GM21360 (cell line): Measurements from ENCODE around the gene CDH26.

ENCODE experiments used
- ATAC-seq: cut with Tn5 transposase; IDR thresholded peaks from one replicate; pipeline ENCODE4 v1.9.1; 2021; ENCODE audit warnings: mild to moderate bottlenecking, moderate library complexity; ENCODE audit not compliant: unreplicated experiment

CDH26 gene

GRCh38 chr20:59958123-59958522 lies at the start of gene CDH26:
CDH26 (plus strand) TSS chr20:59958423; CDS start chr20:59958727, 304 bp downstream.
- no peak for ATAC-seq

DNA sequence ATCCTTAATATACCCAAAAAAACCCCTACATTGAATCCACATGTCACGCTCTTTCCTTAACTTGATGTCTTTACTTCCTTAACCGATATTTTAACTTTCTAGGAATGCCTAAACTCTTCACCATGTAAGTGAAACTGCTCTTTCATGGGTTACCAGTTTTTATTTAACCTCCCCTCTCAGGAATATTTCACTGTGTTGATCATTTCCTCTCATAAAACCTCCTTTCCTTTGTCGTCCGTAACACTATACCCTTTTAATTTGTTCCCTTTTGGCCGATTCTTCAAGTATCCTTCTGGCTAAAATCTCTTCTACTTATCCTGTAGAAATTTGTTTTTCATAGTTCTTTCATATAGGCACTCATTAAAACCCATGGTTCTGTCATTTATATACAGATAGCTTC lies 49.4 kb upstream of the CDH26 start:
- ATAC-seq, result no peak

GRCh38 chr20:59911041-59911440 lies 47.2 kb upstream of the CDH26 start:
- ATAC-seq, result no peak

GRCh38 chr20:59912609-59913008 lies 45.6 kb upstream of the CDH26 start:
- no peak for ATAC-seq

DNA sequence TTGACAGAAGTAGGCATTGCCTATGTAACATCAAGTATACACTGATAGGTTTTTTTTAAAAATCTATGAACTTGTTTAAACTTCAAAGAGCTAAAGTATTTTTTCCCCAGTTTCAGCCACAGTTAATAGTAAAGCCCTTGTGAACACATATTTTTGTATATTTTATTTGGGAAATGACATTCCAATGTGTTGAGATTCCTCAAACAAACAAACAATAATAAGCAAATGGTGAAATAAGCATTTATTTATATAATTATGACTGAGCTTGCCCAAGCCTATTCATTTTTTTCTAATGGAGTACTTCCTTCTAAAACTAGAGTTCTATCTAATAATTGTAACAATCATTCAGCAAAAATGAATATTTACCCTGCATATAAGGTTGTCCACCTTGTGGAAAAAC lies 37.3 kb upstream of the CDH26 start:
- ATAC-seq, result no peak

DNA sequence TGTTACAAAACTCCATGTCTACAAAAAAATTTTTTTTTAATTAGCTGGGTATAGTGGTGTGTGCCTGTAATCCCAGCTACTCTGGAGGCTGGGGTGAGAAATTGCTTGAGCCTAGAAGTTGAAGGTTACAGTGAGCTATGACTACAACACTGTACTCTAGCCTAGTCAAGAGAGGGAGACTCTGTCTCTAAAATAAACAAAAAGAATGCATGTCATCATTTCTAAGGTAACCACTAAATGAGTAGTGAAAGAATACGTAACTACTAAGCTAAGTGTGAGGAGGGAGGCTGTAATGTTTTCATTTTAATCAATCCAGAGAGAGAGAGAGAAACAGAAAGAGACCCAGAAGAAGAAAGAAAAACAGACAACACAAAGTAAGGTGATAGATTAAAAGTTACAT lies 34.7 kb upstream of the CDH26 start:
- ATAC-seq, result no peak

GRCh38 chr20:59925359-59925758 lies 32.9 kb upstream of the CDH26 start:
- ATAC-seq, result no peak

DNA sequence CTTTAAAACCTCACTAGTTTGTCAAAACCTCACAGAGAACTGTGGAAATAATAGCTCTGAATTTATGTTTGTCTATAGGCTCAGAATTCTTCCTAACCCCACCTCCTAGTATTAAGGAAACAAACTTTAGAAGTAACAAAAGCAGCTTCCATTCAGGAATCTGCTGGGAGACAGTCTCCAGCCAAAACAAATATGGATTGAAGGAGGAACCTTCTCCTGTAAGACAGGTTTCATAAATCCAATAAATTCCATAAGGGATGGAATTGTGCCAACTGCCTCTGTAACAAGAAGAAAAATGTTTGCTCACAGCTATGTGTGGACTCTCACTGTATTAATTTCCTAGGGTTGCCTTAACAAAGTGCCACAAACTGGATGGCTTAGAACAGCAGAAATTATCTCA lies 32.3 kb upstream of the CDH26 start:
- no peak for ATAC-seq

DNA sequence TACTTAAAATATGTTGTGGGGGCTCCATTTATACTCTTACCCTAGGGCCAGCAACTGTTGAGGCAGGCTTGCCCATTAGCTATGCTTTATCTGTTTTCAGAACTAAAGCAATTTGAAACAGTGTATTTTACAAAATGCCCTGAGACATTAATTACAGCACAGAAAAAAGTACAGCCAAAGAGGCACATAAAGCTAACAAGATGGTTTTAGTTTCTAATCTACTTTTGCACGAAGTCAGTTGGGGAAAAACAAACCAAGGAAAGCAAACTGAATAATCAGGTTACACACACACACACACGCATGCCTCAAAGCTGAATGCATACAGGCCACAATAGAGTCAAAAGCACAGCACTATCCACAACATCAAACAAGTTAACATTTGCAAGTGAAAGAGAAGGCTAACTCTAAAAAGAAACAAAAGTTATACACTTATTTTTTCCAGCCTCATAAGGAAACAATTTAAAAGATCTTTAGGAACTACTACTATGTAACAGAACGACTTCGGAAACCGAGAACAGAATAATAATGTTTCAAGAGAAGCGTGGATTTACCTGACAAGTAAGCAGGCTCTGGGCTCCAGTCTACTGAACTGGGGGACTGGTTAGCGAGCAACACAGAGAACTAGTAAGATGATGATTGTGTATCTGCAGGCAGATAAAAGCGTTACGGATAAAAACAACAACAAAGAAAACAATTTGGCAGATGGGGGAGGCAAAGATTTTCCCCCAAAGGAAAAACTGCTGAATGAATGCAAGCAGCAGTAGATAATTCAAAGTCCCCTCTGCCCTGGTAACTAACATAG lies 26.5 kb upstream of the CDH26 start:
- ATAC-seq, result no peak

DNA sequence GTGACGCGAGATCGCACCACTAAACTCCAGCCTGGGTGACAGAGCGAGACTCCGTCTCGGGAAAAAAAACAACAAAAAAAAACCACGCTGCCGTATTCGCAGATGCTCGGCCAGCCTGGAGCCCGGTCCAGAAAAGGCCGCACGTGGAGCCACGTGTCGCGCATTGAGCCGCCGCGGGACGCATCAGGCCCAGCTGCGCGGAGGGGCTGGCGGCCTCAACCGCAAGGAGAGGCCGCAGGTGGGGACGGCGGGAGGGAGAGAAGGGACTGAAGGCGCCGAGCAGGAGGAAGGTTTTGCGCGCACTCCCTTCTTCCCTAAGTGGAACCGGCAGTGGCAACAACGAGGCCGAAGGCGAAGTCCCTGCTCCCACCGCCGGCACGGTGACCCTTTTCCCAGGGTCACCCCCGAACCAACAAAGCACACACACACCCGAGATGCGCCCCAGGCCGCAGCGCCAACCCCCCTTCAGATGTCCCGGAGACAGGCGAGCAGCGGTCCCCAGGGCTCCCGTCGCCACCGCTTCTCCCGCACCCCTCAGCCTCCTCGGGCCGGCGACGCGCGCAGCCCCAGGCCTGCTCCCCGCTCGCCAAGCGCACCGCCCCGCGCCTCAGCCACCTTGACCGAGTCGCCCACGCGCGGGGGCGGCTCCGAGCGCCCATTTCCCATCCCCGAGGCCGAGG lies 25.5 kb upstream of the CDH26 start:
- ATAC-seq, result no peak

DNA sequence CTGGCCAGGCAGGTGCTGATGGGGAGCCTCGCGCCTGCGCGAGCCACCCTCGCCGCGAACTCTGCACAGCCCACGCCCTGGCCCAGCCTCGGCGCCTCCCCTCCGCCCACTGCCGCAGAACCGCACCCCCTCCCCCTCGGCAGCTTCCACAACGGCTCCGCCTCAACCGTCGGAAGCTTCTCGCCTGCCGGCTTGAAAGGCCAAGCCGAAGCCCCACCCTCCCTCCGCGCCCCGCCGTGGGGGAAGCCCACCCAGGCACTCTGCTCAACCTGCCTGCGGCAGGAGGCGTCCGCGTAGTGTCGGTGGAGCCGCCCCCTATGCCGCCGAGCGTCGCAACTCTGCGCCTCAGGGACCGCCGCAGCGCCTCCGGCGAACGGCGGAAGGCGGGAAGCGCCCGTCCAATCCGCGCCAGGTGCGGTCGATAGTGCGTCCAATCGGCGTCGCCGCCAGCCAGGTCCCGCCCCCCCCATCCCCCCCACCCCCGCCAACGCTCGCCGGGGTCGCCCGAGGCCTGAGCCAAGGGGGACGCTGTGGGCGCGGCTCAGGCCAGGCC lies 24.9 kb upstream of the CDH26 start, which contains the start of gene SYCP2:
Gene SYCP2, minus strand, starts transcription at position 342 of the 553 bp plus-strand sequence. CDS start 11,224 bp downstream, outside the sequence.
- no peak for ATAC-seq

GRCh38 chr20:59933849-59934585 lies 24.2 kb upstream of the CDH26 start:
- ATAC-seq, result peak; percentile 91

- no peak for ATAC-seq
Observed at GRCh38 chr20:59935457-59936185, 22.6 kb upstream of the CDH26 start.

GRCh38 chr20:59936409-59936808 lies 21.8 kb upstream of the CDH26 start:
- no peak for ATAC-seq

DNA sequence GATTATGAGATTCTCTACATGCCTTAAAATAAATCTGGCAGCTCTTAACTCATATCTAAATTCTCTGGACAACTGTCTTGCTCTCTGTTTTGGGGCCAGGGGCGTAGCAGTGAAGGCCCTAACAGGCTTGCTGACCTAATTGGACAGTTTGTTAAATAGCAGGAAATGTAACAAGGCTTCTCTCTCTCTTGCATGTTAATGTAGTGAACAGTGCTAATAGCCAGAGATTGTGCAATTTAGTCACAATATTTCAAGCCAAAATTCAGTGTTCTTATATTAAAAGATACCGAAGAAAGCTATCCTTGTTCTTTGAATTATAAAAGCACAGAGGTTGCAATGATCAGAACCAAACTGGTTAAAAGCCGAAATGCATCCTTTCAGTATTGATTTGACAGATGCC lies 21.1 kb upstream of the CDH26 start:
- no peak for ATAC-seq

DNA sequence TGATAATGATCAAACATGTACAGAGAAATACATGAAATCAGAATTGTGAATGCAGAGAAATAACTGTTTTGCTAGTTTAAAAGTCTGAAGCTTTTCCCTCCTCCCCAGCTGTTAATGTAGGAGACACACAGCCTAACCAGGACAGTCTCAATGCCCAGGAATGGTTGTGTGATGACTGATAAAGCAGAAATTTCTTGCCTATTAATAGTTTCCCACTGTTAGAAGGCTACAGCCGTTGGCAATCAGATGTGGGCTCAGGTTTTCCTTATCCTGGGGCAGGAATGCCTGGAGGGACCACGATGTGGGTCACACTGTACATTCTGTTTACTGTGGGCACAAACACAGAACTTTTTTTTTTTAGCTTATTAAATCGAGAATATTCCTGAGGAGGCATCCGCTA lies 20.0 kb upstream of the CDH26 start:
- no peak for ATAC-seq

GRCh38 chr20:59938696-59939051 lies 19.5 kb upstream of the CDH26 start:
- no peak for ATAC-seq

DNA sequence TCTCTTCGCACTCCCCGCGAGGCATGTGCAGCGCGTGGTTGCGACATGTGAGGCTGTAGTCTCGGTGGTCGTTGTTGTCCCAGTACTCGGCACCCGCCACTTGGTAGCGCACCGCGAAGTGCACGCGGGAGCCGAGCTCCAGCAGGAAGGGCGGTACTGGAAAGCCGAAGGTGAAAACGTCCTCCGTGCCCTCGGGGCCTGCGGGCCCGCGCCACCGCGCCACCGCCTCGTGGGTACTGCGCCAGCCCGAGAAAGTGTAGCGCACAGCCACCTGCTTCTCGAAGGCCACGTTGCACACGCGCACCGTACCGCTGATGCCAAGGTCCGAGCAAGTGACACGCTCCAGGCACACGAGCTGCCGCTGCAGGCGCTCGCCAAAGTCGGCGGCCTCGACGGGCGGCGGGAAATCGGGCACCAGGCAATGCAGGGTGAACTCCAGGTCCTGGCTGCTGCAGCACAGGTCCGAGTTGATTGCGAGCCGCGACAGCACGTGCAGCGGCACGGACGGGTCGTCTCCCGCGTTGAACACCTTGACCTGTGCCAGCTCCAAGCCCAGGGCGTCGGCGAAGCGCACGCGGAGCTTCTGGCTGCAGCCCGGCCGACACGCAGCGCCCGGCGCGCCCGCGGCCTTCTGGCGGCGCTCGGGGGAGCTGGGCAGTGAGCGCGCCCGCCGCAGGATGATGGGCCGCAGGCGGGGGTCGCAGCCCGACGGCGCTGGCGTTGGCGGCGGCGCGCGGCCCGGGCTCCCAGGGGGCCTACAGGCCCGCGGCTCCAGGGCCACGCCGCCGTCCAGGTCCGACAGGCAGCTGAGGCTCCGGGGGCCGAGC lies 19.0 kb upstream of the CDH26 start:
- ATAC-seq, result no peak

- peak; percentile 29 for ATAC-seq
Observed at GRCh38 chr20:59939879-59940128, 18.4 kb upstream of the CDH26 start.
